ENCODE measurements around the gene TBKBP1.

TBKBP1 gene, protein sequence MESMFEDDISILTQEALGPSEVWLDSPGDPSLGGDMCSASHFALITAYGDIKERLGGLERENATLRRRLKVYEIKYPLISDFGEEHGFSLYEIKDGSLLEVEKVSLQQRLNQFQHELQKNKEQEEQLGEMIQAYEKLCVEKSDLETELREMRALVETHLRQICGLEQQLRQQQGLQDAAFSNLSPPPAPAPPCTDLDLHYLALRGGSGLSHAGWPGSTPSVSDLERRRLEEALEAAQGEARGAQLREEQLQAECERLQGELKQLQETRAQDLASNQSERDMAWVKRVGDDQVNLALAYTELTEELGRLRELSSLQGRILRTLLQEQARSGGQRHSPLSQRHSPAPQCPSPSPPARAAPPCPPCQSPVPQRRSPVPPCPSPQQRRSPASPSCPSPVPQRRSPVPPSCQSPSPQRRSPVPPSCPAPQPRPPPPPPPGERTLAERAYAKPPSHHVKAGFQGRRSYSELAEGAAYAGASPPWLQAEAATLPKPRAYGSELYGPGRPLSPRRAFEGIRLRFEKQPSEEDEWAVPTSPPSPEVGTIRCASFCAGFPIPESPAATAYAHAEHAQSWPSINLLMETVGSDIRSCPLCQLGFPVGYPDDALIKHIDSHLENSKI

GRCh38 chr17:47693731-47694580, at the start of gene TBKBP1:
Gene TBKBP1 (plus strand): TSS chr17:47694161. CDS start chr17:47696113, 1,952 bp downstream.
- peak in 1 of 2 experiments; percentile 47 for DNase-seq (ENCODE audit: low read depth in 2 of 2)

DNA sequence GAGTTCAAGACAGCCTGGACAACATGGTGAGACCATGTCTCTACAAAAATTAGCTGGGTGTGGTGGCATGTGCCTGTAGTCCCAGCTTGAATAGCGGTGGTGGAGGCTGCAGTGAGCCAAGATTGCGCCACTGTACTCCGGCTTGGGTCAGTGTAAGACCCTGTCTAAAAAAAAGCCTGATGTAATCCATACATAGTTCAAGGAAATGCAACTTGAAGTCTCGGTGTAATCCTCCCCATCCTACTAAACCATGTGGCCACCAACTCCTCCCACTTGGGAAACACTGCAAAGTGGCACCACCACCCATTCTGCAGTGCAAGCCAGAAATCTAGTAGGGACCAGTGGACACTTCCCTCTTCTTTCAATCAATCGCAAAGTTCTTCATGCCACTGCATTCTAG, 49.6 kb upstream of the TBKBP1 start:
- DNase-seq (ENCODE audit: low read depth in 2 of 2), result no peak

GRCh38 chr17:47649153-47649971, 44.6 kb upstream of the TBKBP1 start, which contains the start of gene KPNB1:
Gene KPNB1 (plus strand): TSS chr17:47649919. CDS start chr17:47650245, 326 bp downstream.
- peak; percentile 100 for DNase-seq (ENCODE audit: low read depth in 2 of 2)

GRCh38 chr17:47649972-47650524, 43.9 kb upstream of the TBKBP1 start:
- DNase-seq (ENCODE audit: low read depth in 2 of 2), result no peak

DNA sequence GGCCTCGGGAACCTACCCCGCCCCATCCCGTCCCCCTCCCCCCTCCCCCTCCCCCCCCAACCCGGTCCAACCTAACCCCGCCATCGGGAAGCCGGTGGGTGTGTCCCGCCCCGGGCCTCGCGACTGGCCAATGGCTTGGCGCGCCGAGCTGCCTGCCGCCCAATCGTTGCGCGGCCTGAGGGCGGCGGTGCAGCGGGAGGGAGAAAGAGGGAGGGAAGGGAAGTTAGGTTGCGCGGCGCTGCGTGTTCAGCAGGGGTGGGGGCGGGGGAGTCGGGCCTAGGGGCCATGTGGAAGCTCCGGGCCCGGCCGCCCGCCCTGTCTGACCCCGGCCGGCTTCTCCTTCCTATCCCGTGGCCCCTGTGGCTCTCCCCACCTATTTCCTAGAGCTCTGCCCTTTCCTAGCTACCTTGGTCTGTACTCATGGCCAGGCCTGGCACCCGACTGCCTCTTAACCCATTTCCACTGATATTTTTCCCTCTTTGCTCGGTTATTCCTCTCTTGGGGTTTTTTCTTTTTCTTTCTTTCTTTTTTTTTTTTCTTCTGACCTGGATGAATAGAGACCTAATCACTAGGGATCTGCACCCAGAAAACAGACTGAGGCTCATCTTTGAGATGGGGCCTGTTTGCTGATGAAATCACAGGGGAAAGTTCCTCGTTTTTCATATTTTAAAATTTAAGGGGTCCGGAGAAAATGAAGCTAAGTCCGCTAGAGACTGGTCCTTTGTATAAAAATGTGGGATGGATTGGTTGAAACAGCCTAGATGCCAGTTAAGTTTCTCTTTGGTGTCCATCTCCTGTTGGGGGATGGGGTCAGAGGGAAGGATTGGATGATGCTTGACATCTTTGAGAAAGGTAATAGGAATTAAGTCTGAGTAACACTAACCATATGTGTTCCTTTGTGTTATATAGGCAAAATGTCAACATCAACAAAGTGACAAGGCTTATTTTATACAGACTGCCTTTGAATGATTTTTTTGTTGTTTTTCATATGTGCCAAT, 43.1 kb upstream of the TBKBP1 start:
- peak; percentile 95 to 96 for DNase-seq (ENCODE audit: low read depth in 2 of 2)

DNA sequence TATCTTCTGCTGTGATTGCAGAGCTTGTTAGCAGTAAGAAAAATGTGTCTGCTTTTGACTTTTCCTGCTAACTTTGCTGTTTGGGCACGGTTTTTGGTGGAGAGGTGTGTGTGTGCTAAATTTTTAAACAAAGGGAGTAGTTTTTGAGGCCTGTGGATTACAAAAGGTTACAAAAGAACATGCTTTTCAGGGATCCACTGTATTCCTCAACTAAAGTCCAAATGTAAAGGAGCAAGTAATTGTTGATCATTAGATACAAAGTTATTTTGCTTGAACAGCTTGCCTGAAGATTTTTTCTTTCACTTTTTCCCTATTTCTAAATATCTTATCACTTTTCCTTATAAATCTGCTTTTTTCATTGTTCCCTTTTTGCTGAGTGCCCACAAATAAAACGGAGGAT, 42.3 kb upstream of the TBKBP1 start:
- no peak for DNase-seq (ENCODE audit: low read depth in 2 of 2)

DNA sequence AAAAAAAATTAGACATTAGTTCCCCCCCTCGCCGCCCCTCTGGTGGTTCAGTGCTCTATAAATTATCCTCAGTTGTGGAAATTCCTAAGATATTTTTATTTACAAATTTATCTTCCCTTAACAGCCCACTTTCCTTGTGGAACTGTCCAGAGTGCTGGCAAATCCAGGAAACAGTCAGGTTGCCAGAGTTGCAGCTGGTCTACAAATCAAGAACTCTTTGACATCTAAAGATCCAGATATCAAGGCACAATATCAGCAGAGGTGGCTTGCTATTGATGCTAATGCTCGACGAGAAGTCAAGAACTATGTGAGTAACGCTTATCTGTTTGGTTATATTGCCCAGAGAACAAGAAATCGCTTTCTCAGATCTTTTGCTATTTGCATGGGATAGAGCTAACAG, 41.4 kb upstream of the TBKBP1 start:
- no peak for DNase-seq (ENCODE audit: low read depth in 2 of 2)

- DNase-seq (ENCODE audit: low read depth in 2 of 2), result no peak
Measured at GRCh38 chr17:47653442-47653841, 40.5 kb upstream of the TBKBP1 start.

GRCh38 chr17:47654991-47655390, 39.0 kb upstream of the TBKBP1 start:
- DNase-seq (ENCODE audit: low read depth in 2 of 2), result no peak

- no peak for DNase-seq (ENCODE audit: low read depth in 2 of 2)
Measured at GRCh38 chr17:47660064-47660492, 33.9 kb upstream of the TBKBP1 start.

- no peak for DNase-seq (ENCODE audit: low read depth in 2 of 2)
Measured at GRCh38 chr17:47663912-47664623, 29.9 kb upstream of the TBKBP1 start.

DNA sequence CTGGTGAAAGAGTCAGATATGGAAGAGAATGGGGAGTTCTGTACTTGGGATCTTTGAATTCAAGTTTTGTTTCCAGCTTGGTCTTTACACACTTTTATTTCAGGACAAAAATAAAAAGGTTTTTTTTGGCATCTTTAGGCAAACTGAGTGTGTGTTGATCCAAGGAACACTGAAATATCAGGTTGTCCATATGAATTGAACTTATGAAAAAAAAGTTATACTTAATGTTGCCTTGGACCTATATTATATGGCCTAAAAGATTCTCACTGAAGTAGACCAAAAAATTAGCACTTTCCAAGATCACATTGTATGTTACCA, 29.4 kb upstream of the TBKBP1 start:
- no peak for DNase-seq (ENCODE audit: low read depth in 2 of 2)

- no peak for DNase-seq (ENCODE audit: low read depth in 2 of 2)
Measured at GRCh38 chr17:47665655-47666054, 28.3 kb upstream of the TBKBP1 start.

DNA sequence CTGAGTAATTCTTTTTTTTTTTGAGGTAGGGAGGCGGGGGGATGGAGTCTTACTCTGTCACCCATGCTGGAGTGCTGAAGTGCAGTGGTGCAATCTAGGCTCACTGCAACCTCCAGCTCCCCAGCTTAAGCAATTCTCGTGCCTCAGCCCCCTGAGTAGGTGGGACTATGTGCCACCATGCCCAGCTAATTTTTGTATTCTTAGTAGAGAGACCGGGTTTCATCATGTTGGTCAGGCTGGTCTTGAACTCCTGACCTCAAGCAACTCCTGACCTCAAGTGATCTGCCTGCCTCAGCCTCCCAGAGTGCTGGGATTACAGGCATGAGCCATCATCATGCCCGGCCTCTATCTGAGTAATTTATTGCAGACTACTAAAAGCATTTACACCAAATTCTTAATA, 24.9 kb upstream of the TBKBP1 start:
- no peak for DNase-seq (ENCODE audit: low read depth in 2 of 2)

DNA sequence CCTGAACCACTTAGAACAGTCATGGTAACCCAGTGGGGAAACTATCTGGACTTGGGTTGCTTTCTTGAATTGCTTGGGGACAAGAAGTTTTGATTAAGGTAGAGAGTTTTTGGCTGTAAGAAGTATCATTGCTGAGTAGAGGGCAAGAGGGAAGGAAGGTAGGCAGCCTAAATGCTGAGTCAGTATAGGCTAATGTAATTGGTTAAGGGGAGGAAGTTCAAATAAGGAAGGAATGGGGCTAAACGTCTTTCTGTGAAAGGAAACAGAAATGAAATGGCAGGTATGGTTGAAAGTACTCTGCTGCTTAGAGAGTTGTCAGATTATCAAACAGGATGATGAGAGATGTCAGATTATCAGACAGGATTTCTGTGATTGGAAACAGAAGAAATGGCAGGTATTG, 23.9 kb upstream of the TBKBP1 start:
- no peak for DNase-seq (ENCODE audit: low read depth in 2 of 2)

GRCh38 chr17:47674499-47674898, 19.5 kb upstream of the TBKBP1 start:
- DNase-seq (ENCODE audit: low read depth in 2 of 2), result no peak

DNA sequence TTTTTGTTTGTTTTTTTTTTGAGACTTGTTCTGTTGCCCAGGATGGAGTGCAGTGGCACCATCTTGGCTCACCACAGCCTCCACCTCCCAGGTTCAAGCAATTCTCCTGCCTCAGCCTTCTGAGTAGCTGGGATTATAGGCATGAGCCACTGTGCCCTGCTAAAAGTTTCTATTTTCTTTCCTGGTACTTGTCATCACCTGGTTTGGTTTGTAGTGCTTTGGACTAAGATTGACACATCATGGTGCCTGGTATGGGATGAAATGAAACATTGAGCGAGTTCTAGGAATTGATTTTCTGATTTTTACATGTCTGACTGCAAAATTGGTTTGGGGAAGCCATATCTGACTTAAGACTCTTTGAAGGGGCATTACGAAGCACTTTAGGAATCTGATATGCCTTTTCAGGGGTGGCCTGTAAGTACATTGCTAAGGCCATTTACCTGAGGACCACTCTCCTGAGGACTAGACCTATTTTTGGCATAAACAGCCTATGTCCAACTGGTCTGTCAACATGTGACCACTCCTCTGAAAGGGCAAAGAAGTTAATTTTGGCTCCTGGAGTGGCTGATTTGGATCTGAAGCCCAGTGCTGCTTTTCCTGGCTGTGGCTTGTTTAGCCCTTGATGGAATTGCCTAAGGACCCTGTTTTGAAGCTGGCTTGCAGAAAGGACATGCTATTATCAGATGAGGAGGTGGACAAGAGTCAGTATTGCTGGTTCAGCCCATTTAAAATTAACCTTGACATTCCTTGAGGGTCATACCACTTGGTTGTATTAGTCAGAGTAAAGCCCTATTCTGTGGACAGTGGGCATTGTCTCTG, 18.4 kb upstream of the TBKBP1 start:
- no peak for DNase-seq (ENCODE audit: low read depth in 2 of 2)

DNA sequence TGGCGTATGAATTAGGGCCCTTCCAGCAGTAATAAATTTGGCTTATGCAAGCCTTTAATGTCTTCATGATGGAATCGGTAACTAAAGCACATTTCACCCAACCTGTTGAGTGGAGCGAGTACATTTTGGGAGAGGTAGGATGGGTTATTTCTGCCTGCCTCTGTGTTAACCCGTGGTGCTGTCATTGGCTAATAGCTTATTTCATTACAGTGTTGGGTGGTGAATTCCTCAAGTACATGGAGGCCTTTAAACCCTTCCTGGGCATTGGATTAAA, 17.8 kb upstream of the TBKBP1 start:
- DNase-seq (ENCODE audit: low read depth in 2 of 2), result no peak

All from fibroblast of skin of left biceps (primary cell).